ENCODE data around the gene FKBP10. TPM values are rescaled to one million over a fixed set of nuclear protein-coding genes. Genes with fewer than 3 reads are reported as not detected.

FKBP10 gene
- total and polyA plus RNA-seq, 2 experiments from 2014 or later: 88.0 to 290 TPM

- H3K4me2 ChIP-seq: no peak overlapping the region
- peaks cover 6% of the 10 kb centered on the region for H3K36me3 ChIP-seq (replicated peaks; ENCODE audit: insufficient read depth, low read depth)
- H3K27ac ChIP-seq: no peak overlapping the region
- TF ChIP-seq EZH2phosphoT487 (IDR thresholded peaks at IDR 0.05; ENCODE audit: low read depth, severe bottlenecking, unreplicated experiment): no peak
- H4K20me1 ChIP-seq (ENCODE audit: insufficient read depth, poor library complexity, severe bottlenecking): peaks cover 59% of the 10 kb centered on the region
- WGBS (ENCODE audit: low lambda C conversion rate, missing lambda C conversion rate): 96% methylated on average over 17 of the region's 18 CpGs
- no peaks in the 10 kb centered on the region for H3K27me3 ChIP-seq
- no peaks in the 10 kb centered on the region for H3K9me3 ChIP-seq (ENCODE audit: low read depth)
- peaks cover 42% of the 10 kb centered on the region for H3K79me2 ChIP-seq
- DNase-seq (ENCODE audit: low spot score): no peak
- H2AFZ ChIP-seq: no peak overlapping the region
- no peaks in the 10 kb centered on the region for H3K9me2 ChIP-seq (replicated peaks; ENCODE audit: insufficient read depth)
- H3K4me1 ChIP-seq (ENCODE audit: insufficient read depth): peaks cover 10% of the 10 kb centered on the region
- H3K4me3 ChIP-seq: no peak overlapping the region
Observed at GRCh38 chr17:41767324-41768042, 45.3 kb upstream of the FKBP10 start.

GRCh38 chr17:41768682-41769288, 44.0 kb upstream of the FKBP10 start:
- TF ChIP-seq EZH2phosphoT487 (IDR thresholded peaks at IDR 0.05; ENCODE audit: low read depth, severe bottlenecking, unreplicated experiment) (no peak), CTCF (IDR thresholded peaks at IDR 0.05; ENCODE audit: poor library complexity) (no peak), EZH2 (IDR thresholded peaks at IDR 0.05; ENCODE audit: borderline replicate concordance) (no peak)
- H2AFZ ChIP-seq: no peak overlapping the region
- 96% methylated on average over 23 of the region's 23 CpGs for WGBS (ENCODE audit: low lambda C conversion rate, missing lambda C conversion rate)

GRCh38 chr17:41769346-41769862, 43.4 kb upstream of the FKBP10 start:
- Histone ChIP-seq H3K79me2 (peaks cover 58% of the 10 kb centered on the region), H3K27me3 (no peaks in the 10 kb centered on the region), H3K9me2 (replicated peaks; ENCODE audit: insufficient read depth) (no peaks in the 10 kb centered on the region), H3K36me3 (replicated peaks; ENCODE audit: insufficient read depth, low read depth) (peaks cover 6% of the 10 kb centered on the region), H3K9me3 (ENCODE audit: low read depth) (no peaks in the 10 kb centered on the region), H4K20me1 (ENCODE audit: insufficient read depth, poor library complexity, severe bottlenecking) (peaks cover 65% of the 10 kb centered on the region), H2AFZ (no peak overlapping the region), H3K27ac (no peak overlapping the region), H3K4me2 (no peak overlapping the region), H3K4me3 (no peak overlapping the region), H3K4me1 (ENCODE audit: insufficient read depth) (peaks cover 27% of the 10 kb centered on the region)
- no peak for DNase-seq (ENCODE audit: low spot score)
- TF ChIP-seq EZH2phosphoT487 (IDR thresholded peaks at IDR 0.05; ENCODE audit: low read depth, severe bottlenecking, unreplicated experiment) (no peak), CTCF (IDR thresholded peaks at IDR 0.05; ENCODE audit: poor library complexity) (no peak), EZH2 (IDR thresholded peaks at IDR 0.05; ENCODE audit: borderline replicate concordance) (no peak)
- 93% methylated on average over 13 of the region's 16 CpGs for WGBS (ENCODE audit: low lambda C conversion rate, missing lambda C conversion rate)

More at GRCh38 chr17:41768682-41769288, 44.0 kb upstream of the FKBP10 start:
- H3K27me3 ChIP-seq: no peaks in the 10 kb centered on the region
- H3K4me2 ChIP-seq: no peak overlapping the region
- H3K27ac ChIP-seq: no peak overlapping the region
- no peak overlapping the region for H3K4me3 ChIP-seq
- H4K20me1 ChIP-seq (ENCODE audit: insufficient read depth, poor library complexity, severe bottlenecking): peaks cover 61% of the 10 kb centered on the region
- H3K9me3 ChIP-seq (ENCODE audit: low read depth): no peaks in the 10 kb centered on the region
- H3K4me1 ChIP-seq (ENCODE audit: insufficient read depth): peaks cover 21% of the 10 kb centered on the region
- peaks cover 52% of the 10 kb centered on the region for H3K79me2 ChIP-seq
- peak; percentile 4 for DNase-seq (ENCODE audit: low spot score)
- H3K36me3 ChIP-seq (replicated peaks; ENCODE audit: insufficient read depth, low read depth): peaks cover 6% of the 10 kb centered on the region
- H3K9me2 ChIP-seq (replicated peaks; ENCODE audit: insufficient read depth): no peaks in the 10 kb centered on the region

- no peak overlapping the region for H3K4me2 ChIP-seq
- TF ChIP-seq EZH2phosphoT487 (IDR thresholded peaks at IDR 0.05; ENCODE audit: low read depth, severe bottlenecking, unreplicated experiment) (no peak), EZH2 (IDR thresholded peaks at IDR 0.05; ENCODE audit: borderline replicate concordance) (no peak), CTCF (IDR thresholded peaks at IDR 0.05; ENCODE audit: poor library complexity) (no peak)
- no peaks in the 10 kb centered on the region for H3K27me3 ChIP-seq
- no peak overlapping the region for H3K27ac ChIP-seq
- H3K36me3 ChIP-seq (replicated peaks; ENCODE audit: insufficient read depth, low read depth): peaks cover 6% of the 10 kb centered on the region
- H3K4me3 ChIP-seq: no peak overlapping the region
- H3K79me2 ChIP-seq: peaks cover 60% of the 10 kb centered on the region
- WGBS (ENCODE audit: low lambda C conversion rate, missing lambda C conversion rate): 92% methylated on average over 3 of the region's 3 CpGs
- no peak overlapping the region for H2AFZ ChIP-seq
- H3K9me3 ChIP-seq (ENCODE audit: low read depth): no peaks in the 10 kb centered on the region
- H4K20me1 ChIP-seq (ENCODE audit: insufficient read depth, poor library complexity, severe bottlenecking): peaks cover 70% of the 10 kb centered on the region
- no peaks in the 10 kb centered on the region for H3K9me2 ChIP-seq (replicated peaks; ENCODE audit: insufficient read depth)
- peaks cover 31% of the 10 kb centered on the region for H3K4me1 ChIP-seq (ENCODE audit: insufficient read depth)
- DNase-seq (ENCODE audit: low spot score): no peak
Observed at GRCh38 chr17:41769985-41770384, 42.8 kb upstream of the FKBP10 start.

Data from hepatocyte (in vitro differentiated cells).